Hematopoietic multipotent progenitor cell treated with erythropoietin and hydrocortisone succinate and interleukin-3 and kit ligand, for 8 days (in vitro differentiated cells): Measurements from ENCODE around the gene EMC9.

ENCODE experiments used
- DNase-seq: peaks from one replicate; pipeline ENCODE4 v3.0.0-alpha.2; 2015

The EMC9 gene

GRCh38 chr14:24141097-24141880 lies at the start of gene EMC9:
TSS of gene EMC9 (minus strand) at chr14:24141591. CDS start at chr14:24141304, 287 bp downstream.
- peak; percentile 99 for DNase-seq

- no peak for DNase-seq
Observed at GRCh38 chr14:24190416-24190815, 49.0 kb upstream of the EMC9 start.

GRCh38 chr14:24189460-24189859 lies 48.1 kb upstream of the EMC9 start:
- no peak for DNase-seq

GRCh38 chr14:24189059-24189375 lies 47.6 kb upstream of the EMC9 start:
- DNase-seq: no peak

GRCh38 chr14:24188251-24189058 lies 47.1 kb upstream of the EMC9 start, which contains the start of gene IPO4:
TSS of gene IPO4 (minus strand) at chr14:24188816. CDS start at chr14:24188787, 29 bp downstream.
- DNase-seq: peak; percentile 97

GRCh38 chr14:24187539-24187915 lies 46.1 kb upstream of the EMC9 start:
- no peak for DNase-seq

- no peak for DNase-seq
Observed at GRCh38 chr14:24186831-24187538, 45.6 kb upstream of the EMC9 start.

GRCh38 chr14:24185741-24186140 lies 44.4 kb upstream of the EMC9 start:
- DNase-seq: no peak

GRCh38 chr14:24185026-24185425 lies 43.6 kb upstream of the EMC9 start:
- no peak for DNase-seq

- DNase-seq: no peak
Observed at GRCh38 chr14:24184104-24184970, 42.9 kb upstream of the EMC9 start.

- no peak for DNase-seq
Observed at GRCh38 chr14:24183014-24183481, 41.7 kb upstream of the EMC9 start.

GRCh38 chr14:24182110-24182882 lies 40.9 kb upstream of the EMC9 start:
- DNase-seq: no peak

- no peak for DNase-seq
Observed at GRCh38 chr14:24181371-24182077, 40.1 kb upstream of the EMC9 start.

- DNase-seq: no peak
Observed at GRCh38 chr14:24179961-24180796, 38.8 kb upstream of the EMC9 start.

GRCh38 chr14:24179294-24179960 lies 38.0 kb upstream of the EMC9 start:
- no peak for DNase-seq

GRCh38 chr14:24178399-24179178 lies 37.2 kb upstream of the EMC9 start:
- DNase-seq: no peak

GRCh38 chr14:24177891-24178290 lies 36.5 kb upstream of the EMC9 start:
- no peak for DNase-seq

GRCh38 chr14:24177041-24177825 lies 35.8 kb upstream of the EMC9 start:
- no peak for DNase-seq
